HFFc6 (cell line): ENCODE data around the gene EPB41L2. TPM values are rescaled to one million over a fixed set of nuclear protein-coding genes. Genes with fewer than 3 reads are reported as not detected.

Experiments
- DNase-seq: peaks from one replicate; pipeline ENCODE4 v3.0.0-alpha.2; 2018
- H3K27ac Mint-ChIP-seq: 2 replicates; pipeline ENCODE4 v1.8.0; 2020; ENCODE audit warnings: mild to moderate bottlenecking, mixed read lengths
- H3K27me3 Mint-ChIP-seq: 2 replicates; pipeline ENCODE4 v1.8.0; 2021; ENCODE audit warnings: mild to moderate bottlenecking, moderate library complexity, mixed read lengths; ENCODE audit not compliant: insufficient read depth
- H3K36me3 Mint-ChIP-seq: 2 replicates; pipeline ENCODE4 v1.8.0; 2021; ENCODE audit warnings: low read depth, mixed read lengths
- H3K4me1 Mint-ChIP-seq: 2 replicates; pipeline ENCODE4 v1.8.0; 2020; ENCODE audit warnings: low read depth, mixed read lengths
- H3K4me3 Mint-ChIP-seq: 2 replicates; pipeline ENCODE4 v1.8.0; 2020; ENCODE audit warnings: mild to moderate bottlenecking, moderate library complexity, mixed read lengths
- H3K9me3 Mint-ChIP-seq: 2 replicates; pipeline ENCODE4 v1.8.0; 2020; ENCODE audit warnings: mild to moderate bottlenecking, mixed read lengths
- CTCF ChIP-seq: fragments of 200-600 bp; sonication (generic); IDR thresholded peaks from 2 replicates; pipeline ENCODE4 v1.5.0; 2021; ENCODE audit warnings: antibody characterized with exemption, mild to moderate bottlenecking
- total RNA-seq, 6 experiments: library from RNA; stranded (reverse); fragmentation: NEBNext Ultra II Directional; extraction: Animal tissue kit (Norgen Biotek cat#: 25700); gene quantifications; 2 replicates in 1 of 6; 3 replicates in 5 of 6; pipeline ENCODE4 v1.2.3, GENCODE V29; 2021

Gene EPB41L2
- total RNA-seq, 6 experiments from 2014 or later: 39.3 to 73.8 (median 60.7) TPM

DNA sequence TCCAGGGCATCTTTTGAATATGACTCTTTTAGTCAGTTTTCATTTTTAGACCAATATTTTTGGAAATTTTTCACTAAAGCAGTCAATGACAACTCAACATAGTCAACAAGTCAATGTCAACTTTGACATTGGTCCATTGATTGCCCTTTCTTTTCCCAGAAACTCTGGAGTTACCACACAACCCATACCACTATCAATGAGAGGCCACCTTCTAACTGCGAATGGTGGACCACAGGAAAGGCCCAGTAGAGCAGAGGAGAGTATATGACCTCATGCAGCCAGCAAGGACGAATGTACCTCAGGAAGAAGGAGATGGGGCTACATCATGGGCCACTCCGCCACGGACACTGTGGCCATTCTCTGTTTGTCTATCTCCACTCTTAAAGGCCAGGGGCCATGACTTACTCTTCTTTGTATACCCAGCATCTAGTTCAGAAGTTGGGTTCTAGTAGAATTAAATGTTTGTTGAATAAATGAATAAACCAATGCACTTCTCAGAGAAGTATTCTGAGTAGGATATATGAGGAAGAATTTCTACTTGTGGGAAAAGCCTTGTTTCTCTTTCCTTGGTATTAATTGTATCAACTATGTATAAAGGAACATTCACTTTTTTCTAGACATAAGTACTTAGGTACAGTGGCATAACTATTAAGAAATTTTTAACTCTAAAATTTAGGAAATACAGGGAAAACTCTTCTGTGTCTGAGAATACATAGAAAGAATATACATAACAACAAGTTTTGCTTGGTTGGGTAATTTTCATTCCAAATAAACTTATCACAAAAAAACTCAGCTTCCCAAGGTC is 236.4 kb downstream of the EPB41L2 start:
- DNase-seq: no peak
- TF ChIP-seq CTCF: no peak
- no peak overlapping the region for H3K4me3 Mint-ChIP-seq
- no peaks in the 10 kb centered on the region for H3K36me3 Mint-ChIP-seq
- no peak overlapping the region for H3K27ac Mint-ChIP-seq
- no peaks in the 10 kb centered on the region for H3K9me3 Mint-ChIP-seq
- H3K4me1 Mint-ChIP-seq: no peaks in the 10 kb centered on the region
- peaks cover 1% of the 10 kb centered on the region; the same call in 1 of the 2 replicates for H3K27me3 Mint-ChIP-seq

GRCh38 chr6:130825772-130826441 is 237.1 kb downstream of the EPB41L2 start:
- H3K36me3 Mint-ChIP-seq: no peaks in the 10 kb centered on the region
- no peaks in the 10 kb centered on the region for H3K4me1 Mint-ChIP-seq
- H3K4me3 Mint-ChIP-seq: no peak overlapping the region
- H3K9me3 Mint-ChIP-seq: no peaks in the 10 kb centered on the region; the same call in 1 of the 2 replicates
- TF ChIP-seq CTCF: no peak
- DNase-seq: no peak
- H3K27me3 Mint-ChIP-seq: peaks cover 1% of the 10 kb centered on the region; the same call in 1 of the 2 replicates
- no peak overlapping the region for H3K27ac Mint-ChIP-seq

DNA sequence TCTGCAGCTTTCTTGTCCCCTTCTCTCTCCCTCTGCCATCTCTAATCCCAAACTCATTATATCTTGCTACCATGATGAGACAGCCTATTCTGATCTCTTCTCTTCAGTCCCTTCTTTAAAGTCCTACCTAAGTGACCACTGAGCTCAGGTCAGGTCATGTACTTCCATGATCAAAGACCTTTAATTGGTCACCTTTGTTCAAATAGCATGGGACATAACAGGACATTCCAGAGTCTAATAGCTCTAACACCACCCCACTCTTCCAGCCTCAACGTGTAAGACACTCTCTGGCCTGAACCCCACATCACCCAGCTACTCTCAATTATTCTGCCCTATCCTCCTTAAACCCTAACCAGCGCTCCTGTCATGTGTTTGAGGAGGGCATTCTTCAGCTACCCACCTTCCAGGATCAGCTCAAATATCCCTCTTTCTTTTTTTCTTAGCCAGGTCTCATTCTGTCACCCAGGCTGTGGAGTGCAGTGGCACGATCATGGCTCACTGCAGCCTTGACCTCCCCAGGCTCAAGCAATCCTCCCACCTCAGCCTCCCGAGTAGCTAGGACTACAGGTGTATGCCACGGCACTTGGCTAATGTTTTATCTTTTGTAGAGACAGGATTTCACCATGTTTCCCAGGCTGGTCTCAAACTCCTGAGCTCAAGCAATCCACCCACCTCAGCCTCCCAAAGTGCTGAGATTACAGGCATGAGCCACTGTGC is 237.9 kb downstream of the EPB41L2 start:
- no peak overlapping the region for H3K4me3 Mint-ChIP-seq
- DNase-seq: no peak
- no peaks in the 10 kb centered on the region for H3K4me1 Mint-ChIP-seq
- H3K27ac Mint-ChIP-seq: no peak overlapping the region
- H3K27me3 Mint-ChIP-seq: peaks cover 1% of the 10 kb centered on the region; the same call in 1 of the 2 replicates
- H3K36me3 Mint-ChIP-seq: no peaks in the 10 kb centered on the region
- no peak for TF ChIP-seq CTCF
- H3K9me3 Mint-ChIP-seq: no peaks in the 10 kb centered on the region; the same call in 1 of the 2 replicates

GRCh38 chr6:130822736-130823135 is 240.3 kb downstream of the EPB41L2 start:
- no peak for TF ChIP-seq CTCF
- H3K27ac Mint-ChIP-seq: no peak overlapping the region
- no peaks in the 10 kb centered on the region for H3K36me3 Mint-ChIP-seq
- no peaks in the 10 kb centered on the region; the same call in 1 of the 2 replicates for H3K9me3 Mint-ChIP-seq
- no peak for DNase-seq
- H3K27me3 Mint-ChIP-seq: peaks cover 1% of the 10 kb centered on the region; the same call in 1 of the 2 replicates
- H3K4me3 Mint-ChIP-seq: no peak overlapping the region
- H3K4me1 Mint-ChIP-seq: no peaks in the 10 kb centered on the region

DNA sequence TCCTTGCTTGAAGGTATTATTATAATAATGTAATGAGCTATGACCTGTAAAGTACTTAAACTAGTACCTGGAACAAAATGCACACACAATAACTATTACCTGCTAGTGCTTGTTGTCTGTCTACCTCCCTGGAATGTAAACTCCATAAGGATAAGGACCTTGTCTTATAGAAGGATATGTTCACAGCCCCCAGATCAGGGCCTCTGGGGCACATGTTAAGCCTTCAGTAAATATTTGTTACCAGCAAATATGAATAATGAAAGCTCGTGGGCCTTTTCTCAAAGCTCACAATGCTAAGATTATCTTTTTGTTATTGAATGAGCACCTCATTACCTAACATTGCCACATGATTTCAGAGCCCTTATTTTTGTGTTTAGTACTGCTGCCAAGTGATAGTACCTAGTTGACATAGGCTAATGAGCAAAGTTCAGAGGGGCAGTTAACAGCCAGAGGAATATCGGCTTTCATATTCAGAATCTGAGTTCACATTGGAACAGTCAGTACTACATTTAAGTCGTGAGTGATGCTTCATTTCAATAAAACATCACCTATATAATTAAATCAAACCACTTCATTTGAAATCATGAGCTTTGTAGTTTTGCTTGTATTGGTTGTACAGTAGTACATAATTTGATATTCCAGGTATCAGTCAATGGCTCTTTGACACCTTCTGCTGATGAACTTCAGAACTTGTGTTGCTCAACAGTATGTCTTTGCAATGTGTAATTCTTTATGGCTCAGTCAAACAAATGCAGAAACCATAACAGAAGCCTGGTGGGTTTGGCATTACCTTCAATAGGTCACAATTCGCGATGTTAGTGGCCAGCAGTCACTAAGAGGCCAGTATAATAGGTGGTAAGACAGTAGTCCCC is 247.6 kb downstream of the EPB41L2 start:
- H3K27ac Mint-ChIP-seq: no peak overlapping the region
- DNase-seq: no peak
- H3K9me3 Mint-ChIP-seq: no peaks in the 10 kb centered on the region
- no peak for TF ChIP-seq CTCF
- peaks cover 2% of the 10 kb centered on the region for H3K4me1 Mint-ChIP-seq
- no peak overlapping the region for H3K4me3 Mint-ChIP-seq
- peaks cover 3% of the 10 kb centered on the region for H3K27me3 Mint-ChIP-seq
- H3K36me3 Mint-ChIP-seq: no peaks in the 10 kb centered on the region
